DMS153 treated with DMSO at 0.1 percent for 48 hours (cell line): ENCODE results near the gene NEMP1.
"Not testable (repeated sequence)": the region's sequence is repeated elsewhere in the genome, so short reads cannot be mapped to it uniquely, and the experiment has no call there.

Experiments
- DNase-seq: peaks from one replicate; lab custom pipeline; 2025; ENCODE audit not compliant: unreplicated experiment; lab: John Stamatoyannopoulos, UW

Gene NEMP1

GRCh38 chr12:57057067-57057751 lies 21.4 kb downstream of the NEMP1 start:
- no peak for DNase-seq

DNA sequence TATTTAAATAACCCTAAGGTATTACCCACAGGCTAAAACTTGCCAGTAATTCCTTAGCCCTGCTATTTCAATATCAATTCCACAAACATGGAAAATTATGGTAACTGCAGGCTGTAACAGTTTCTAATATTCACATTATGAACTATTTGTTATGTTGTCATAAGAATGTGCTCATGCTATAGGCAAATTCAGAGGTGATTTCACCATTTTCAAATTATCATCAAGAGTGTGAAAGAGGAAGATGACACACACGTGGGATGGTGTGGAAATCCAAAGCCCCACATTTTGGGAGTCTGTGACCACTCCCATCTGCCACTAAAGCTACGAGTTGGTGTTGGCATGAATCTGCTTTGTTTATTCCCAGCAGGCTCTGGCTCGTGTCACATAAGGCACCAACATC lies 22.8 kb downstream of the NEMP1 start:
- DNase-seq, result no peak

GRCh38 chr12:57053901-57054300 lies 24.7 kb downstream of the NEMP1 start:
- not testable (repeated sequence) for DNase-seq

DNA sequence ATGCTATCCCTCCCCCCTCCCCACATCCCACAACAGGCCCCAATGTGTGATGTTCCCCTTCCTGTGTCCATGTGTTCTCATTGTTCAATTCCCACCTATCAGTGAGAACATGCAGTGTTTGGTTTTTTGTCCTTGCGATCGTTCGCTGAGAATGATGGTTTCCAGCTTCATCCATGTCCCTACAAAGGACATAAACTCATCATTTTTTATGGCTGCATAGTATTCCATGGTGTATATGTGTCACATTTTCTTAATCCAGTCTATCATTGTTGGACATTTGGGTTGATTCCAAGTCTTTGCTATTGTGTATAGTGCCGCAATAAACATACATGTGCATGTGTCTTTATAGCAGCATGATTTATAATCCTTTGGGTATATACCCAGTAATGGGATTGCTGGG lies 25.4 kb downstream of the NEMP1 start:
- DNase-seq, result not testable (repeated sequence)

- DNase-seq, result no peak
Observed at GRCh38 chr12:57051011-57051410, 27.6 kb downstream of the NEMP1 start.

DNA sequence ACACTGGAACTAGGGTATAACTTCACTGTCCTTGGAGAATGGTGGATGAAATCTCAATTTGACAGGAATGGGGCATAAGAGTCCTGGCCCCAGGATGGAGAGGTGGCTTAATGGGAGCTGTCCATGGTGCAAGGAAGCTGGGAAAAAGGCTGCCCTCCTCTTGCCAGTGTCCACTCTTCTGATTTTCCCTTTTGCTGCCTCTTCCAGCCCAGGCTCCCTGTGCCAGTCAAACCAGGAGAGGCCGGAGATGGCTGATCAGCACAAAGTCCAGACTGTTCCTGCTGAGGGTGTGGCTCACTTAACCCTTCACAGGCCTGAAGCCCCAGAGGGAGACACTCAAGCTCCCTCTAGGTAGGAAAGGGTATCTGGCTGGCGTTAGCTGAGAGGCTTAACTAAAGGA lies 28.7 kb downstream of the NEMP1 start, which contains the start of gene MYO1A:
Gene MYO1A (minus strand): TSS at position 240 of the 400 bp plus-strand sequence. CDS start 1,806 bp downstream, outside the sequence.
- no peak for DNase-seq

- no peak for DNase-seq
Observed at GRCh38 chr12:57049119-57049446, 29.5 kb downstream of the NEMP1 start.

GRCh38 chr12:57048423-57049118 lies 30.0 kb downstream of the NEMP1 start:
- DNase-seq, result no peak

GRCh38 chr12:57047981-57048380 lies 30.6 kb downstream of the NEMP1 start:
- no peak for DNase-seq

DNA sequence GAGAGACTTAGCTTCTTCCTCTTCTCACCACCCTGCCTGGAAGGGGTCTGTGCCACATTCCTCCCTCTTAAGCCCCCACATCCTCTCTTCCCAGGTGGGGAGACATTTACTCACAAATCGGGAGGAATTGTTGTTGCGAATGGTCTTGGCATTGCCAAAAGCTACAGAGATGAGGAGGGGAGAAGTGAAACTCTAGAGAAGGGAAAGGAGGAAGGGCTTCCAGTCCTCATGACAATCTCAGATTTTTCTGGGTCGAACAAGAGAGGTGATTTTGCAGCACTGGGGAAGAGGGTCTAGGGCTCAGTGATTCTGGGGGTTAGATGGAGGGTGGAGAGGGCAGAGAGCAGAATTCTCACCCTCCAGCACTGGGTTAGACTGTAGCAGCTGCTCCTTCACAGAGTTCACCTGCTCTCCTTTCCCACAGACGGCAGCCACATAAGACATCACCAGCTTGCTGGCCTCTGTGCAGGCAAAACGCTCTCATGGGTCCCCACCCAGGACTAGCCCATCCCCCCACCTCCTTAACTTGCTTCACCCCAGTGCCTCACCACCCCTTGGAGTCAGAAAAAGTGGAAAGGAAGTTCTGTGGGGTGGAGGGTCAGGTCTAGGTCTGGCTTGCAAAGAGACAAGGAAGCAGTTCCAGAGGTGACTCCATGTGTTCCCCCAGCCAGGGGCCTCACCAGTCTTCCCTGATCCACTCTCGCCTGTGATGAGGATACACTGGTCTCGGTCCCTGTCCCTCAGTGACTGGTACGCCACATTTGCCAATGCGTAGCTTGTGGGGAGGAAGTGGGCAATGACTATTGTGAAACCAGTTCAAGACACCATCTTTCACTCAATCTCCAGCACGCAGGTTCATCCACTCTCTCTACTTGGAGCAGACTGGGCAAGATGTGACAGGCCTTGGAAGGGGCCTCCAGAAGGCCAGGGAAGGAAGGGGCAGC lies 31.4 kb downstream of the NEMP1 start:
- DNase-seq, result no peak

GRCh38 chr12:57046086-57046791 lies 32.4 kb downstream of the NEMP1 start:
- no peak for DNase-seq

DNA sequence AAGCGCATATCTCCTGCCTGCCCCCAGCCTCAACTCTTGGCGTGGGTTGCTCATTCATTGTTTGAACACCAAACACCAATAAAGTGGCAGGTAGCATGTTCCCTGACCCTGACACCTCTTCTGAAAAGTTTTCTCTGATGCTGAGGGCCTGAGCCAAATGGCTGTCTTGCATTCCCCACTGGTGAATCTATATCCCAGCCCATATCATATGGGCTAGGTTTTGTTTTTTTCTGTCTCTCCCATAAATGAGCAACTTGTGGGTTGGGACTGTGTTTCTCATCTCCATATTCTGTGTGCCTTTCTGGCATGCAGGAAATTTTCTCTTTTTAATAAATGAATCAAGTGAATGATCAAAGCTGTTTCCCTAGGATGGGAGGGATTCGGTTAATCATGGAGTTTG lies 33.7 kb downstream of the NEMP1 start:
- no peak for DNase-seq

- DNase-seq, result no peak
Observed at GRCh38 chr12:57044468-57044867, 34.1 kb downstream of the NEMP1 start.

- no peak for DNase-seq
Observed at GRCh38 chr12:57042695-57043094, 35.9 kb downstream of the NEMP1 start.

- DNase-seq, result no peak
Observed at GRCh38 chr12:57040750-57041149, 37.8 kb downstream of the NEMP1 start.

GRCh38 chr12:57040211-57040610 lies 38.4 kb downstream of the NEMP1 start:
- DNase-seq, result no peak

DNA sequence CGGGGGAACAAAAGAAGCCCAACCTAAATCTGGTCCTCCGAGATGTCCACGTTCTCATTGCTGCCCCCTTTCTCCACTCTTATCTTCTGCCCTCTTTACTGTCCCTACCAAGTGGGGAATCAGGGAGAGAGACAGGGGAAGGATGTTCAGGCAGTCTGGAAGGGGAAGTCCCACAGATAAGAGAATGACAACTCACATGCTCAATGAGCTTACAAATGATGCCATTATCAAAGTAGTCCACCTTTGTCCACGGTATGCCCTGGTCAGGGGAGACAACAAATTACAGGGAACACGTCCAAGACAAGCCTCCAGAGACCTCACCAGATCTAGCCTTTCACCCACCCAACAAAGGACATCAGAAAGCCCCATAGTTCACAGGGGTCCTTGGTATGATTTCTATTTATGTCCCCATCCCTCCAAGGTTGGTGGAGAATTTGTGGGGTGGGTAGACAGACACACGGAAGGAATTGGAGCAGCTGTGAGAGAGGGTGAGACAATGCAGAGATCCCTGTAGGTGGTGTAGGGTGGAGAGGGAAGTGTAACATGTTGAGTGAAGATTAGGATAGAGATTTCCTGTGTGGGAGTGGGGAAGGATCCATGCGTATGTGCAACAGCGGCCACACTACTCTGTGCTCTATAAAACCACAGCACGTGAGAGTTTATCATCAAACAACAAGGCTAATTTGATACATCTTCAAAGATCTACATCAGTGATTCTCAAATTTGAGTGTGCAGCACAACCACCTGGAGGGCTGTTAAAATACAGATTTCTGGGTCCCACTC lies 39.4 kb downstream of the NEMP1 start:
- no peak for DNase-seq

DNA sequence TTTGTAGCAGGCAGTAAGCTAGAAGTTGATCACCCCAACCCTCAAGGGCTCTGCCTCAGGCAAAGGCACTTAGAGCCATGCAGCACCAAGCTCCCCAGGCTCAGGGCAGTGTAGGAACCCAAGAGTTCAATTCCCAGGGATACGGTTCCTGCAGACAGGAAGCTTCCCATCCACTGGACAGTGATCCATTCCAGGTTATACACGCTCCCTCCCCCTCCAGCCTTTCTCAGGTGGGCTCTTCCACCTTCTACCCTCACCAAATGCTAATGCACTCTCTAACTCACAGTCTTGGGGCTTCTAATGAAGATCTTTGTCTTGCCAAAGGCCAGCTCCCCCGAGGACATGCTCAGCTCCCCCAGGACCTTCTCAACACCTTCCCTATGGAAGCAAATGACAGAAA lies 41.3 kb downstream of the NEMP1 start:
- DNase-seq, result no peak

GRCh38 chr12:57033431-57033830 lies 45.2 kb downstream of the NEMP1 start:
- DNase-seq, result no peak

- no peak for DNase-seq
Observed at GRCh38 chr12:57031789-57032188, 46.8 kb downstream of the NEMP1 start.
